T-helper 1 cell treated with Interleukin-12 subunit alpha and Interleukin-12 subunit beta and Interleukin-4 antibody, amounts not matched to agents 30 μg/mL and 1 μg/mL, for 36 hours (primary cell): ENCODE results near the gene MFAP4.

Experiments
- H3K27ac Mint-ChIP-seq: one replicate; pipeline ENCODE4 v1.8.0; 2021; ENCODE audit warnings: mild to moderate bottlenecking, mixed read lengths
- H3K27me3 Mint-ChIP-seq: one replicate; pipeline ENCODE4 v1.8.0; 2021; ENCODE audit warnings: low read depth, mixed read lengths
- H3K36me3 Mint-ChIP-seq: one replicate; pipeline ENCODE4 v1.8.0; 2021; ENCODE audit warnings: low read depth, mixed read lengths
- H3K4me1 Mint-ChIP-seq: one replicate; pipeline ENCODE4 v1.8.0; 2021; ENCODE audit warnings: low read depth, mixed read lengths
- H3K4me3 Mint-ChIP-seq: one replicate; pipeline ENCODE4 v1.8.0; 2021; ENCODE audit warnings: mild to moderate bottlenecking, moderate library complexity, mixed read lengths
- H3K9me3 Mint-ChIP-seq: one replicate; pipeline ENCODE4 v1.8.0; 2021; ENCODE audit warnings: mixed read lengths

MFAP4 gene

GRCh38 chr17:19414396-19415280, 27.6 kb upstream of the MFAP4 start:
- no peaks in the 10 kb centered on the region for H3K36me3 Mint-ChIP-seq
- H3K4me1 Mint-ChIP-seq = peaks cover 12% of the 10 kb centered on the region
- no peaks in the 10 kb centered on the region for H3K9me3 Mint-ChIP-seq
- no peak overlapping the region for H3K4me3 Mint-ChIP-seq
- no peak overlapping the region for H3K27ac Mint-ChIP-seq
- no peaks in the 10 kb centered on the region for H3K27me3 Mint-ChIP-seq

DNA sequence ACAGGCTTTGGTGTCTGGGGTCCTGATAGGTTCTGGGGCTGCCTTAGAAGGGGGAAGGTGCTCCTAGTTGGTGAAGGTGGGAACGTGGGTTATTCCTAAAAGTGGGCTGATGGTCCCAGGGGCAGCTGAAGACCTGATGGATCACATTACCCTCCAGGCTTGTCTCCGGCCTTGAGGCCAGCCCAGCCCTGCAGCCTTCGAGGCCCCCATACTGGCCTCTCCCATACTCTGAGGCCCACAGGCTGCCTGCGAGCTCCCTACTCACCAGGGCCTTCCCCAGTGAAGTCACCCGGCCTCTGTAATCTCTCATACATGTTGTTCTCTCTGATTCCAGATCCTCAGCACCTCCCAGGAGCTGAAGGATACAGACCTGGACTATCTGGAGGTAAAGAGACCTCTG, 26.8 kb upstream of the MFAP4 start:
- Mint-ChIP-seq H3K27ac (no peak overlapping the region), H3K9me3 (no peaks in the 10 kb centered on the region), H3K27me3 (no peaks in the 10 kb centered on the region), H3K36me3 (no peaks in the 10 kb centered on the region), H3K4me3 (no peak overlapping the region), H3K4me1 (peaks cover 11% of the 10 kb centered on the region)

DNA sequence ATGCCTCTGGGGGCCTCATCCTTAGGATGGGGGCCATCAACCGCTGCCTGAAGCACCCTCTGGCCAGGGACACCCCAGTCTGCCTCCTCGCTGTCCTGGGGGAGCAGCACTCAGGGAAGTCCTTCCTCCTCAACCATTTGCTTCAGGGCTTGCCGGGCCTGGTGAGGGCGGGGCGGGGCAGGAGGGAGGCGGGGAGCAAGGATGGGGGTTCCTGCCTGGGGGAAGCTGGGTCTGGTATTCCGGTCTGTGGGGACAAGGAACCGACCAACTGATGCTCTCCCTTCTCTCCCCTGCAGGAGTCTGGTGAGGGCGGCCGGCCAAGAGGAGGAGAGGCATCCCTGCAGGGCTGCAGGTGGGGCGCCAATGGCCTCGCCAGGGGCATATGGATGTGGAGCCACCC, 26.0 kb upstream of the MFAP4 start:
- Mint-ChIP-seq H3K4me1 (peaks cover 7% of the 10 kb centered on the region), H3K9me3 (no peaks in the 10 kb centered on the region), H3K27ac (no peak overlapping the region), H3K4me3 (no peak overlapping the region), H3K36me3 (no peaks in the 10 kb centered on the region), H3K27me3 (no peaks in the 10 kb centered on the region)

GRCh38 chr17:19412510-19412909, 25.5 kb upstream of the MFAP4 start:
- H3K4me1 Mint-ChIP-seq = peaks cover 2% of the 10 kb centered on the region
- H3K4me3 Mint-ChIP-seq = no peak overlapping the region
- no peaks in the 10 kb centered on the region for H3K27me3 Mint-ChIP-seq
- H3K9me3 Mint-ChIP-seq = no peaks in the 10 kb centered on the region
- no peaks in the 10 kb centered on the region for H3K36me3 Mint-ChIP-seq
- H3K27ac Mint-ChIP-seq = no peak overlapping the region

DNA sequence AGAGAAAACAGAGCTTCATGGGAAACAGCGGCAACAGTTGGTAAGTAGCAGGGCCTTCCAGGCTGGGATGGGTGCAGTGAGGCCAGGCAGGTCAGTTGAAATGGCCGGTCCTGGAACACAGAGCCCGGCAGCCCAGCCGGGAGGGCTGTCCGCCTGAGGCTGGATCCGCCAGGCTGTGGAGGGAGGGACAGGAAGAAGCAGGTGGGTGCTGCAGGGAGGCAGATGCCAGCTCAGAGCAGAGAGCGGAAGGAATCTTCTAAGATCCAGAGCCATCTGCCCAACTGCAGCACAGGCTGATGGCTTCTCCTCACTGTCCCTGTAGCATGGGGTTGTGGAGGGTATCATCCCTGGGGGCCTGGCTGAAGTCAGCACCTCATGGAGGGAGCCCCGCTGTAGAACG, 24.6 kb upstream of the MFAP4 start:
- Mint-ChIP-seq H3K4me3 (no peak overlapping the region), H3K27ac (no peak overlapping the region), H3K36me3 (no peaks in the 10 kb centered on the region), H3K4me1 (no peaks in the 10 kb centered on the region), H3K9me3 (no peaks in the 10 kb centered on the region), H3K27me3 (no peaks in the 10 kb centered on the region)

DNA sequence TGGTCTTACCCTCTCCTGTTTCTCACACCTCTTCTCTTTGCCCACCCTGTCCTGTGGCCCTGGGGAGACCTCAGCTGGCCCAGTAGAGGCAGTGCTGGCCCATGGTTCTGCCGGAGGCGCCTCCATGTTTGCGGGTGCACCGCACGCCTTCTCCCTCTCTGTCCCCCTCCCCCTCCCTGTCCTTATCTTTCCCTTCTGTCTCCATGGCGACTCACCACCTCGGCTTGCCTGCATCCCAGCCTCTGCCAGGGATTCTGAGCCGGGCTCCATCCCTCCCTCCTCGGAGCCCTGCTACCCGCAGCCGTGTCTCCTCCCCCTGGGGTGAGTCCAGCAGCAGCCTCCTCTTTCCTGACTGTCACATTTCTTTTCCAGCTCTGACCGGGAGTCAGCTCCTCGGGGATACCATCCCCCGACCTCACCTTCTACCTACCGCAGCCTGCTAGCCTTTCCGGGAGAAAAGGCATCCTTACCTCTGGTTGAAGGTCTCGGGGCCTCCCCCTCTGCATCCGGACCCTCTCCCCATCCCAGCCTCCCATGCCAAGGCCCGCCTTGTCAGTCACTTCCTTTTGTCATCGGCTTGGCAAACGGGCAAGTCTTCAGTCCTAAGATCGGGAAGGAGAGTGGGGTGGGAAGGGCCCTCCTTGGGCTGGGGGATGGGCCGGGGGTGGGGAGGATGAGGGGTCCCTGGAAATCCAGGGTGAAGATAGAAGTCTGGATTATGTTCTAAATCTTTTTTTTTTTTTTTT, 24.1 kb upstream of the MFAP4 start, which contains the start of gene RNF112:
Gene RNF112 (plus strand): TSS at position 358 of the 746 bp plus-strand sequence. CDS start 177 bp downstream, at position 535.
- Mint-ChIP-seq H3K27me3 (no peaks in the 10 kb centered on the region), H3K9me3 (no peaks in the 10 kb centered on the region), H3K36me3 (no peaks in the 10 kb centered on the region), H3K4me1 (no peaks in the 10 kb centered on the region), H3K27ac (no peak within 1 kb of the TSS), H3K4me3 (no peak within 1 kb of the TSS)

DNA sequence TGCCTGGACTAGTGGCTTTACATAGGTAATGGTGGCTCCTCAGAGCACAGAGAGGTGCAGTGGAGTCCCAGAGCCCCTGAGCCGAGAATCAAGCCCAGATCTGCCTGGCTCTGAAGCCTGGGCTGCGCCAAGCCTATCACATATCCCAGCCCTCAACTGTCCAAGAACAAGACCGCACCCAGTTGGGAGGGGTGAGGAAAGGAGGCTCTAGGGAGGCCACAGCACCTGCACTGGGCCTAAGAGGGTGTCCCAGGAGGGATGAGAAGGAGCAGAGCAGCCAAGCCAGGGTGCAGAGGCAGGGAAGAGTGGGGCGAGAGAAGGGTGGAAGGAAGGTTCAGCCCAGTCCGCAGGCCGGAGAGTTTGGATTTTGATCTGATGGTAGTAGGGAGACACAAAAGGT, 23.1 kb upstream of the MFAP4 start:
- no peak overlapping the region for H3K4me3 Mint-ChIP-seq
- no peaks in the 10 kb centered on the region for H3K36me3 Mint-ChIP-seq
- no peaks in the 10 kb centered on the region for H3K9me3 Mint-ChIP-seq
- no peaks in the 10 kb centered on the region for H3K27me3 Mint-ChIP-seq
- no peaks in the 10 kb centered on the region for H3K4me1 Mint-ChIP-seq
- no peak overlapping the region for H3K27ac Mint-ChIP-seq

DNA sequence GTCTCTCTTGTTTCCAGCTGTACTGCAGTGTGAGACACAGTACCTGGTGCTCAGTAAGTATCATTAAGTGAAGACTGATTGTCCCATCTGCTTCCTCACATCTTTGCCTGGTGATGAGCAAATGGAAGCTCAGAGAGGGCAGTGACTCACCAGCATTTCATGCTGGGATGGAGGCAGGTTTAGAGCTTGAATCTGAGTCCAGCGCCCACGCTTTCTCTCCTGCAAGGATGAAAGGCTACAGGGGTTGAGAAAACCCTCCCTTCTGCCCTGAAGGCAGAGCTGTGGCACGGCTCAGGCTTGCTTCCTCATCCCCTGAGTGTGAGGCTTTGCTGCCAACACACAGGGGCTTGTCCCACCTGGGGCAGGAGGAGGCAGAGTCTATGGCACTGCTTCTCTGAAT, 22.5 kb upstream of the MFAP4 start:
- Mint-ChIP-seq H3K4me3 (no peak overlapping the region), H3K27me3 (no peaks in the 10 kb centered on the region), H3K36me3 (no peaks in the 10 kb centered on the region), H3K4me1 (no peaks in the 10 kb centered on the region), H3K9me3 (no peaks in the 10 kb centered on the region), H3K27ac (no peak overlapping the region)

GRCh38 chr17:19409066-19409465, 22.1 kb upstream of the MFAP4 start:
- no peaks in the 10 kb centered on the region for H3K4me1 Mint-ChIP-seq
- H3K36me3 Mint-ChIP-seq = no peaks in the 10 kb centered on the region

DNA sequence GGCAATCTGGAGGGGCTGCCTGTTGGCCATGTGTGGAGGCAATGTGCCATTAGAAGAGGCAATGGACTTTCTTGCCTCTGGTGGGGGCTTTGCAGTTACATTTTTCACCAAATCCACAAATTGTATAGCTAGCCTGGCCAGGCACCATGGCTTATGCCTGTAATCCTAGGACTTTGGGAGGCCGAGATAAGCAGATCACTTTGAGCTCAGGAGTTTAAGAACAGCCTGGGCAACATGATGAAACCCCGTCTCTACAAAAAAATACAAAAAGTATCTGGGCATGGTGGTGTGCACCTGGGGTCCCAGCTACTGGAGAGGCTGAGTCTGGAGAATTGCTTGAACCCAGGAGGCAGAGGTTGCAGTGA, 21.3 kb upstream of the MFAP4 start:
- Mint-ChIP-seq H3K27me3 (no peaks in the 10 kb centered on the region), H3K4me3 (no peak overlapping the region), H3K36me3 (no peaks in the 10 kb centered on the region), H3K9me3 (no peaks in the 10 kb centered on the region), H3K27ac (no peak overlapping the region), H3K4me1 (no peaks in the 10 kb centered on the region)

More at GRCh38 chr17:19409066-19409465, 22.1 kb upstream of the MFAP4 start:
- Mint-ChIP-seq H3K9me3 (no peaks in the 10 kb centered on the region), H3K4me3 (no peak overlapping the region), H3K27me3 (no peaks in the 10 kb centered on the region), H3K27ac (no peak overlapping the region)

- Mint-ChIP-seq H3K4me3 (no peak overlapping the region), H3K36me3 (no peaks in the 10 kb centered on the region), H3K27ac (no peak overlapping the region), H3K9me3 (no peaks in the 10 kb centered on the region), H3K27me3 (peaks cover 1% of the 10 kb centered on the region), H3K4me1 (no peaks in the 10 kb centered on the region)
Observed at GRCh38 chr17:19407601-19408345, 20.8 kb upstream of the MFAP4 start.

GRCh38 chr17:19405114-19405513, 18.1 kb upstream of the MFAP4 start:
- Mint-ChIP-seq H3K27me3 (peaks cover 13% of the 10 kb centered on the region), H3K4me1 (no peaks in the 10 kb centered on the region), H3K4me3 (no peak overlapping the region), H3K36me3 (no peaks in the 10 kb centered on the region), H3K9me3 (no peaks in the 10 kb centered on the region), H3K27ac (no peak overlapping the region)

- Mint-ChIP-seq H3K9me3 (no peaks in the 10 kb centered on the region), H3K4me3 (no peak overlapping the region), H3K27me3 (peaks cover 13% of the 10 kb centered on the region), H3K27ac (no peak overlapping the region), H3K36me3 (no peaks in the 10 kb centered on the region), H3K4me1 (no peaks in the 10 kb centered on the region)
Observed at GRCh38 chr17:19404264-19404663, 17.3 kb upstream of the MFAP4 start.

DNA sequence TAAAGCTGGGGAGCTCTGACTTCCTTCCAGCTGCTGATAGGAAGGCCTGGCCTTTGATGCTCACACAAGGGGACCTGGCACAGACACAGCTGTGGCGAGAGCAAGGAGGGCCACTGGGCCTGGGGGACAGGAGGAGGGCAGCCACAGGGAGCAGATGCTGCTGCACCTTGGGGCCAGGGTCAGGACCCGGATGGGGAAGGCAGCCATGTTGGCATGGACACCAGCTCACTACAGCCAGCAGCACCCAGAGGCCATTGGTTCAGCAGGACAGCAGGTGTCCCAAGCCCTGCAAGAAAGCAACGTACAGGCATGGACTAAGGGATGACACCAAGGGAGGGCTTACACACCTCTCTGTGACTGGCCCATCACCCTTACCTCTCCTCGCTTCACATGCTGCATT, 16.0 kb upstream of the MFAP4 start:
- H3K4me3 Mint-ChIP-seq = no peak overlapping the region
- H3K9me3 Mint-ChIP-seq = no peaks in the 10 kb centered on the region
- peaks cover 13% of the 10 kb centered on the region for H3K27me3 Mint-ChIP-seq

More for the DNA sequence above, 16.0 kb upstream of the MFAP4 start:
- Mint-ChIP-seq H3K36me3 (no peaks in the 10 kb centered on the region), H3K27ac (no peak overlapping the region), H3K4me1 (peaks cover 3% of the 10 kb centered on the region)
